HL-60/S4 treated with phorbol 12-myristate 13-acetate at 8.2 ng/mL for 4 days and 3 days (cell line): ENCODE measurements around the gene PXDC1.
"Not testable (repeated sequence)": the region's sequence is repeated elsewhere in the genome, so short reads cannot be mapped to it uniquely, and the experiment has no call there.

ENCODE experiments used
- in situ Hi-C: fragments of 300-500 bp; cut with MboI; formaldehyde crosslinking; loops from 2 replicates; pipeline ENCODE4 v1.15.0; 2022; ENCODE audit warnings: low sequenced_read_pairs

Gene PXDC1

DNA sequence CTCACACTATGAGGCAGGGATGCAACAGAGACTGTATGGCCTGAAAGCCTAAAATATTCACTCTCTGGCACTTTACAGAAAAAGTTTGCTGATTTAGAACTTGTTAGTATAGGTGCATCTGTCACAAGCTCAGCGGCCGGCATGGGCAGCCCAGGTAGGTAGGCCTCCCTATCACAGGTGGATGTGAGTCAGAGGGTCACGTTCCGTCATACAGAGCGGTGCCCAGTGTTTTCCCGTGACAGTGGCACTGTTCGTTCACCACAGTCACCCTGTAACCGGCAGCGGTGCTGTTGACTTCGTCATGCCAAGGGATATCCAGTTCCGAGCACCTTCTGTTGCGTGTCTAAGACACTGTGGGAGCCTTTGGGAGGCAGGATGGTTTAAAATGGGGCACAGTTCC, 32.9 kb upstream of the PXDC1 start:
- in situ Hi-C loops = no loop called here

DNA sequence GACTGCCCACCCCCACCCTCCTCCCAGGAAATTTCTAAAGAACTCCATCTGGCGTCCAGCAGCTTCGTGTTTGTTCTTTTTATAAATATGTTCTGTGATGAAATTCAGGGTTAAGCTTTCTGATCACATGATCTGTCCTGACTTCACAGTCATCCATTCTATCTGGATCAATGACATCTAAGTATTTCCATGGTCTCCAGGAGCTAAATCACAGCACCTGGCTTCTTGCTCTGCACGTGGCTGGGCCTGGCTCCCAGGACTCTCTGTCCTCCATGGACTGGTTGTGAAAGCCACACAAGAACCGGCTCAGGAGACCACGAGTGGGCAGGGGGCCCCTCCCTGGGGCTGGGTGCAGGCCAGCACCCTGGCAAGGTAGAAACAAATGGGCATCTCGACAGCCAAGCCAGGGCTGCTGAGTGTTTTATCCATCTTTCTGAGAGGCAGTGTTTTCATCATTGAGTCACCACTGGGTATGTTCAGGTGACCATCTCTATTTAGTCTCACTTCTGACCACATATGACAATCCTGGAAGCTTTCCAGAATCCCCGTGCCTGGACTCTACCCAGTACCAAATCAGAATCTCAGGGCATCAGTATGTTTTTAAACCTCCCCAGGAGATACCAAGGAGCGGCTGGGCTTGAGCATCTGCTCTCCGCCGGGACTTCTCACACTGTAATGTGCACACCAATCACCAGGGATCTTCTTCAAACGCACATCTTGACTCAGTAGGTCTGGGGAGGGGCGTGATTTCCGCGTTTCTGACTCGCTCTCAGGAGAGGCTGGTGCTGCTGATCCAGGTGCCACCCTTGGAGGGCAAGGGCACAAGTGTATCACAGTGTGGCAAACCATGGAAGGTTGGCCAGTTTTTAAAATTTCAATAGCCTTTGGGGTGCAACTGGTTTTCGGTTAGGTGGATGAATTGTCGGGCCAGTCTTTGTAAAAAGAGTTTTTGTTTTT, 31.6 kb upstream of the PXDC1 start:
- in situ Hi-C loops = no loop called here

DNA sequence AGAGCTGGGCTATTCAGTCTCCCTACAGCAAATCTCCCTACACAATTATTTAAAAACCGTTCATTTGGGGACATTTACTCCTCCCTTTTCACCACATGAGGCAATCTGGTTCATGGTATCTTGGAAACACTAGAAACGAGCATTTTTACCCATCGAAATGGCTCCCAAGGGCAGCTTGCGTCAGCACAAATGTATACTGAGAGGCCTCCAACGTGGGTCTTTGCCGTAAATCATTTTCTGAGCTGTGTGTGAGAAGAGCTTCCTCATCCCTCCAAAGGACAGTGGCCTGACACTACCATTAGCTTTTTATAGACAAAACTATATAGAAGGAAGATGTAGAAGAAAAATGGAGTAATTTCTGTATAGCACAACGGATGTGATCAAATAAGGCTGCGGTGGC, 30.0 kb upstream of the PXDC1 start:
- in situ Hi-C loops = no loop called here

DNA sequence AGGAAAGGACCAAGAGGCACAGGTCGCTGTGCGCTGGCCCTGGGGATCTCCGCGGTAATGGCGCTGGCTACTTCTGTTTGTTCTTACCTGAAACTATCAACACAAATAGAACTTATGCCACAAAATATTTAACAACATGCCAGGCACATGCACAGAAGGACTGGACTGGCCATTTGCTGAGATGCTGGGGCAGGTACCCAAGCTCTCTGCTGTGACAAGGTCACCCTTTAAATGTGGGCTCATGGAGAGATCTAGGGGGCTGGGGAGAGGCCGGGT, 28.0 kb upstream of the PXDC1 start:
- in situ Hi-C loops = no loop called here

DNA sequence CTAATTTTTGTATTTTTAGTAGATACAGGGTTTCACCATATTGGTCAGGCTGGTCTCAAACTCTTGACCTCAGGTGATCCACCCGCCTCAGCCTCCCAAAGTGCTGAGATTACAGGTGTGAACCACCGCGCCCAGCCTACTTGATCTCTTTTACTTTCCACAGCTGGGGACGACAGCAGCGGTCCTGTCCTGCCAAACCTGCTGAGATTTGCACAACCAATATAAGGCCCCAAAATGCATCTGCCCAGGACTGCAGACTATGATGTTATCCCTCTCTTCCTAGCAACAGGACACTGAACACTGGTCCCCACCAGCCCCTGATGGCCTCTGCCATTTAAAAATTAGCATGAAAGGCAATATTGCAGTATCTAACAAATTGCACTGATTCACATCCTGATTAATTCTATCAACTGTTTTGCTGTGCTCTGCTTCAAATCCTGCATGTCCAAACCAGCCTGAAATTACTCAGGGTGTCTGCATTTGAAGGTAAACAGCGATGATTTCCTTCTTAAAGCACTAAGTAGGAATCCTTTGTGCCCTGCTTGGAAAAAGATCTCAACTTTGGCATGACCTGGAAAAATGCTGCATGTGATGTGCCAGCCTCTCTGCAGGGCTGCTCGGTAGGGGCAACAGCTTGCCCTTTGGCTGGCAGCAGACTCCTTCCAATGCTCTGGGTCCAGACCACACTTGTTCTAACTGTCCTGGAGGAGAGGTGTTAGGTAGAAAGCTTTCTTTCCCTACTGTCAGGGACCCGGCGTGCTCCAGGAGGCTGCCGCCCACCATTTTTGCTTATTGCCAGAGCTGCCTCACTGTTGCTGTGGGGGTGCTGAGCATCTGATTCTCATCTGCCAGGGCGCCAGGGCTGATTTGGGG, 27.4 kb upstream of the PXDC1 start:
- in situ Hi-C loops = no loop called here

DNA sequence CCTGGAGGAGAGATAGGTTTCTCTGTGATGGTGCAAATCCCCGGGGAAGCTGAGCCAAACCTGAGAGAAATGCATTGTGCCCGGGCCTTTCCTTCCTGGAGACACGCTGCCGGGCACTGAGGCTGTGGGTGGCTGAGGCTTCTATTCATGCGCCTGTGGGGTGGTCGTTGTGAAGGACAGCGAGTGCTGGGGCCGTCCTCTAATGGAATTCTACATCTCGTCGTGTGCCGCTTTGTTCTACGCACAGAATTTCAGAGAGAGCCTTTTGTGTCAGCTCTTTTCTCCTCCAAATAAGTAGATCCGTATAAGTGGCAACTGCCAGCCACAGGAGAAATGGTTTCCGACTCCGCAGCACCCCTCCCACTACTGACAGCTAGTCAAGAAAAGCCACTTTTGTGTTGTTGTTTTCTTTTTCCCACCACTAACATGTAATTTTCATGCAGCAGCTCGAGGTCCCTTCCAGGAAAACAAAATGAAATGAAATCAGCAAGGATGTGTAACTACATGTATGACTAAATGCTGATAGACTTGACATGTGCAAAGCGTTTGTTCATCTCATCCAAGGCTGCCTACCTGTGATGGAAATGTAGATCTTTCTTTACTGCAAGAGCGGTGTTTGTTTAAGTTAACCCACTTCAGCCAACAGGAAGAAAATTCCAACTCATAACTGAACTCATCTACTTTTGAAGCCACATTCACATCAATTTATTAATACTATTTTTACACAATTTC, 26.4 kb upstream of the PXDC1 start:
- in situ Hi-C loops = no loop called here

DNA sequence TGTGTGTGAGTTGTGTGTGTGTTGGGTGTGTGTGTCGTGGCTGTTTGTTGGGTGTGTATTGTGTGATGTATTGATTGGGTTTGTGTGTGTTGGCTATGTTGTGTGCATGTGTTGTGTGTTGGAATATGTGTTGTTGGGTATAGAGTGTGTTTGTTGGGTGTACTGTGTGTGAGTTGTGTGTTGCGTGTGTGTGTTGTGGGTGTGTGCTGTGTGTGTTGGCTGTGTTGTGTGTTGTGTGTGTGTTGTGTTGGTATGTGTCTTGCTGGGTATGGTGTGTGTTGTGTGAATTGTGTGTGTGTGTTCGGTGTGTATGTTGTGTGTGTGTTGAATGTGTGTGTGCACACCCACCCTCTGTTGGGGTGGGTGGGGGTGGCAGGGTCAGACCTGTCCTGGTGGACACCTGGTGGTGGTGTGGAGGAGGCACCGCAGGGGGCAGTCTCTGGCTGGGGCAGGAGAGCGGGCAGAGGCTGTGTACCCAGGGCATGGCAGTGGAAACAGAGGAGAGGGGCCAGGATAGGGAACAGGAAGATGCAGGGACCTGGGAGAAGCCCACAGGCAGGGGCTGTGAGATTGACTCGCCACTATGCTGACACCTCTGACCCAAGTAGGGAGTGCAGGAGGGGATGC, 25.5 kb upstream of the PXDC1 start:
- in situ Hi-C loops = no loop called here

DNA sequence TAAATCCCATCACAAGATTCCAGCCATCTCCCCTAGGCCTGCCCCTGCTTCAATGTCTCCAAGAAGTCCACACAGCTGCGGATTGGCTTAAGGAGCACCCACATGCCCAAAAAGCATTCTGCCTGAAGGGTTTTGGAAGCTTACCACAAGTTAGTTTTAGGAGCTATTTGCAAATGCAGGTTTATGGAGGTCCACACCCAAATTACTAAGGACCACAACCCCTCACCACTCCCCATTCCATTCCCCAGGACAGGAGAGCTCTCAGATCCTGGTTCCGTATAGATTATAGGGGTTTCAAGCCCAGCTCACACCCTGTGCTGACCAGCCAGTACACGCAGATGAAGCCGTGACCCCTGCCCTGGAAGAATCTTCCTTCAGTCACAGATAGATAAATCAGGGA, 24.3 kb upstream of the PXDC1 start:
- in situ Hi-C loops = no loop called here

DNA sequence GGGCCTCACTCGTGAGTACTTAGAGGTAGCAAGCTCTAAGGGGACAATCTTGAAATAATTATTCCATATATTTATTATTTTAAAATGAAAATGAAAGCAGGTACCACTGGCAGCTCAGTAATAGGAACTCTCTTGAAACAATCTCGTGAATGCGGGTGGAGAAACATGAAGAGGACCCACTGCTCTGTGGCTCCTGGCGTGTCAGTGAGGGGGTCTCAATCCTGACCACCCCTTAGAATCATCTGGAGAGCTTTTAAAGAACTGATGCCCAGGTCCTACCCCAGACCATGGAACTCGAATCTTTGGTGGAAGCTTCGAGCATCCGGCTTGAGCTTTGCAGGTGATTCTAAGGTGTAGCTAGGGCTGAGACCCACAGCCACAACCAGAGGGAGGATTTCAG, 23.9 kb upstream of the PXDC1 start:
- in situ Hi-C loops = no loop called here

DNA sequence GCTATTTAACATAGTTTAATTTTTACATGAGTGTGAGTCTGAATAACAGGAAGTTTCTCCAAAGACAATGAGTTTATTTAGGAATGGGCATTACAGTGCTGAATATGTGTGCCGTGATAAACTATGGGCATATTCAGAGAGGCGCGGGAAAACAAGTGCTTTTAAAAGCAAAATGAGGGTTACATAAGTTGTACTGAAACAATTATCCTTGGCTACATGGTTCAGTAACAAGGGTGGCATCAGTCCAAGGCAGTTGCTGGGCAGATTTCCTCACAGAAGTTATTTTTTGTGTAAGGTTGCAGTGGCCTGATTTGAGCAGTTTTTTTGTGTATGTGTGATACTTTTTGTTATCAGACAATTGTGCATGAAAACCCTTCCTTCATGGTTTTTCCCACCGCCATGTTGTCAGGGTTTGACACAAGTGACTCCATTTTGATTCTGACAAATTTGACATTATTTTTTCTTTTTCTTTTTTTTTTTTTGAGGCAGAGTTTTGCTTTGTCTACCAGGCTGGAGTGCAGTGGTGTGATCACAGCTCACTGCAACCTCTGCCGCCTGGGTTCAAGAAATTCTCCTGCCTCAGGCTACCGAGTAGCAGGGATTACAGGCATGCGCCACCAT, 22.3 kb upstream of the PXDC1 start:
- in situ Hi-C loops = no loop called here

DNA sequence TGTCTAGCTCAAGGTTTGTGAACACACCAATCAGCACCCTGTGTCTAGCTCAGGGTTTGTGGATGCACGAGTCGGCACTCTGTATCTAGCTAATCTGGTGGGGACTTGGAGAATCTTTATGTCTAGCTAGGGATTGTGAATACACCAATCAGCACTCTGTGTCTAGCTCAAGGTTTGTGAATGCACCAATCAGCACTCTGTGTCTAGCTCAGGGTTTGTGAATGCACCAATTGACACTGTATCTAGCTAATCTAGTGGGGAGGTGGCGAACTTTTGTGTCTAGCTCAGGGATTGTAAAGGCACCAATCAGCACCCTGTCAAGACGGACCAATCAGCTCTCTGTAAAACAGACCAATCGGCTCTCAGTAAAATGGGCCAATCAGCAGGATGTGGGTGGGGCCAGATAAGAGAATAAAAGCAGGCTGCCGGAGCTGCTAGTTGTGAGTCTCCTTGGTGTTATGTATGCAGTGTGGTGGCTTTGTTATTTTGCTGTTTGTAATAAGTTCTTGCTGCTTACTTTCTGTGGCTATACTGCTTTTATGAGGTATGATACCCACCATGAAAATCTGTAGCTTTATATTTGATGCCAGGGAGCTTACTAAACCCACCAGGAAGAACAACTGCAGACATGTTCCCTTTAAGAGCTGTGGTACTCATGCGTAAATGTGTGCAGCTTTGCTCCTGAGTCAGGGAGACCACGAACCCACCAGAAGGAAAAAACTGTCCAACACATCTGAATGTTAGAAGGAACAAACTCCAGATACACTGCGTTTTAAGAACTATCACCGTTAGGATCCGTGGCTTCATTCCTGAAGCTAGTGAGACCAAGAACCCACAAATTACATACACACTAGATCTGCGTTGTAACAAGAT, 20.9 kb upstream of the PXDC1 start:
- in situ Hi-C loops = not testable (repeated sequence)

DNA sequence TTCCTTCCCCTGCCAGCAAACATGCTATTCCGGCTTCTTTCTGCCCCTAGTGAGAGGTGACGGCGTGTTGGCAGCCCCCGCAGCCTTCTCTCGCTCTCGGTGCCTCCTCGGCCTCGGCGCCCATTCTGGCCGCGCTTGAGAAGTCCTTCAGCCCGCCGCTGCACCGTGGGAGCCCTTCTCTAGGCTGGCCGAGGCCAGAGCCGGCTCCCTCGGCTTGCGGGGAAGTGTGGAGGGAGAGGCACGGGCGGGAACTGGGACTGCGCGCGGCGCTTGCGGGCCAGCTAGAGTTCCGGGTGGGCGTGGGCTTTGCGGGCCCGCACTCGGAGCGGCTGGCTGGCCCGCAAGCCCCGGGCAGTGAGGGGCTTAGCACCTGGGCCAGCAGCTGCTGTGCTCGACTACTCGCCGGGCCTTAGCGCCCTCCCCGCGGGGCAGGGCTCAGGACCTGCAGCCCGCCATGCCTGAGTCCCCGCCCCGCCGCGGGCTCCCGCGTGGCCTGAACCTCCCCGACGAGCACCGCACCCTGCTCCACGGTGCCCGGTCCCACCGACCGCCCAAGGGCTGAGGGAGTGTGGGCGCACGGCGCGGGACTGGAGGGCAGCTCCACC, 20.0 kb upstream of the PXDC1 start:
- in situ Hi-C loops = no loop called here

DNA sequence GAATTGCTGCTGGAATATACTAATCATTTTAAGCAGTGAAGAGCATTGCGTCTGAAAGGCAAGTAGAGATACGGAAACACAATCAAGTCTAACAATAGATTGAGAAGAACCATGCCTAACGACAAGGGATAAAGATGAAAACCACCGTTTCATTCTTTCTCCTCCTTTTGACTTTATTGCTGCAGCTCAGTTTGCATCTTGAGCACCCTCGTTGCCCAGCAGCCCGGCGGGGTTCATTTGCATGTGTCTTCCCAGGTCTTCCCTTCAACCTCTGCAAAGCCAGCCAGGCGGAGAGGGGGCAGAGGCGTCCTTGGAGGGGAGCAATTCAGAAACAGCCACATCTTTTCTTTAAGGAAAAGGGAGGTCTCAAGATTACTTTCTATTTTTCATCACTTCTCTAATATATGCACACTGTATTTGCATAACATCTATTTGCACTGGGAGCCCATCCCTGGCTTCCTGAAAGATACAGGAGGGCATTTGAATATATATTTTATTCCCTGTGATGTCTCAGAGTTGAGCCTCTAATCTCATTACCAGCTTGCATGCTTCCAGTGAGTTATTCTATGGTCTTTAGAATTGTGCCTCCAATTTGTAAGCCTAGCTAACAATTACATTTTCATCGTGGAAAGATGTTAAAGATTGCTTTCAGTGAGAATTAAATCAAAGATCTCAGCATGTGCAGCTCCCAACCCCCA, 18.7 kb upstream of the PXDC1 start:
- in situ Hi-C loops = no loop called here

DNA sequence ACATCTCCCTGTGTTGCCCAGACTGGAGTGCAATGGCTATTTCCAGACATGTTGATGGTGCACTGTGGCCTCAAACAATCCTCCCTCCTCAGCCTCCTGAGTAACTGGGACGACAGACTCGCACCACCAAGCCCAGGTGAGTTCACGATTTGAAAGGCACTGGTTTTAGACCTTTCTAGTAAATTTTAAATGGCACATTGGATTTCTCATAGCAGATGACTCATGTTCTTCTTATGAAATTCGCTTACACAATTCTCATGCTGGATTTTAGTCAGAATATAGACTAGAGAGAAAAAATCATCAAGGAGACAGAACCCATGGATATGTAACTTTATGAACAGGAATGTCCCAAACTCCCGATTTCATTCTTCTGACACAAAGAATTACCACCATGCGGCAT, 18.1 kb upstream of the PXDC1 start:
- in situ Hi-C loops = no loop called here

DNA sequence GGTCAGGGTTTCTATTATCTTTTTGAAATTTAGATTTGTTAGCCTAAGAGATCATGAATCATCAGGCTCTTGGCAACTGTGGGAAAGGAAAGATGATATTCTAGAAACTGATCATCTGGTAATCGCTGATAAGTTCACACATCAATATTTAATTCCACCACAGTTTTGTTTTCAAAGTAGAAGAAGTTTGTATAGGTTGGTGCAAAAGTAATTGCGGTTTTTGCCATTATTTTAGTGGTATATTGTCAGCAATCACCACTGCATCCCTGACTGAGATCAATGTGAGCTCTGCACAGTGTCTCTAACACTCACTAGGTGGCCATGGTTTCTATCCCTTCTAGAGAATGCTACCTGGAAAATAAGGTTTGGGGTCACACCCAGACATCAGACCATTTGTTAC, 17.0 kb upstream of the PXDC1 start:
- in situ Hi-C loops = no loop called here

DNA sequence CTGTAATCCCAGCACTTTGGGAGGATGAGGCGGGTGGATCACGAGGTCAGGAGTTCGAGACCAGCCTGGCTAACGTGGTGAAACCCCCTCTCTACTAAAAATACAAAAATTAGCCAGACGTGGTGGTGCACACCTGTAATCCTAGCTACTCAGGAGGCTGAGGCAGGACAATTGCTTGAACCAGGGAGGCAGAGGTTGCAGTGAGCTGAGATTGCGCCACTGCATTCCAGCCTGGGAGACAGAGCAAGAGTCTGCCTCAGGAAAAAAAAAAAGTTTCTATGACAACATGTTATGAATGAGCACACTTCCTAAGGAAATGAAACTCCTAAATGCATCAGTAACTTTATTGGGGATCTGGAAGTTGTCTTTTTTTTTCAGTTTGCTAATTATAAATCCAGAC, 16.0 kb upstream of the PXDC1 start:
- in situ Hi-C loops = not testable (repeated sequence)

DNA sequence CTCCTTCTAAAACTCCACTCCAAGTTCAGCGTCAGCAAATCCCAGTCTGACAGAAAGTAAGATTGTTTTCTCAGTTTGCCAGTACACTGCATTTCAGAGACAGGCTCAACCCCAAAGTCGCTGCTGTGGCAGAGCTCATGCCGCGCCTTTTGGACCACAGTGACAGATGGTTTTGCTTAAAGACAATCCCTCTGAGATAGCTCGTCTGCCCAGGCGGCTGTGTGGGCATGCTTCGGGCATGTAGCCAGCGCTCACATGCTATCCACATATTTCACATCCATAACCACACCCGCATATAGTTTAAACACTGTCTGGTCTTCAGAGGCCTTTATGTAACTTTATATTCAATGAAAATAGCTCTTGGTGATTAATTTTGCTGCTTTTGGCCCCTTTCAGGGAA, 14.7 kb upstream of the PXDC1 start:
- in situ Hi-C loops = no loop called here

DNA sequence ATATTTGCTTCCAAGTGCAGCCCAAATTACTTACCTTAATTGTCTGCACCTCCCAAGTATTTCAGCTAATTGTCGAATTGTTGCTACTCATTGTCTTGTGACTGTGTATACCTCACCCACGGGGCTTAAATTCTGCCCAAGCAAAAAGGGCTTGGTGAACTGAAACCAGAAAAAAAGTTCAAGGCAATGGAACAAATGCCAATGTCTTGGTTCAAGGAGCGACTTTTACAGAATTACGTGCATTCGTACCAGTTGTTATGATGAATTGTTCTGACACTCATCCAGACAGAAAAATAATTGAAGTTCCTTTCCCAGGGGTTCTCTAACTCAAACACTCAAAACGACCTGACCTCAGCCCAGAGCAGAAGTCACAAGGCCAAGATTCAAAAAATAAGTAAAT, 13.9 kb upstream of the PXDC1 start:
- in situ Hi-C loops = no loop called here
